H1 (cell line): Measurements from ENCODE around the gene FZD4. TPM values are rescaled to one million over a fixed set of nuclear protein-coding genes. Genes with fewer than 3 reads are reported as not detected.

Source experiments
- CTCF ChIA-PET: fragments of 300-600 bp; sonication (Branson Sonifier 250); formaldehyde crosslinking; loops from one replicate; lab custom pipeline; 2021; ENCODE audit not compliant: partially characterized antibody; lab: Charles Lee
- POLR2A ChIA-PET: fragments of 300-600 bp; sonication (Branson Sonifier 250); formaldehyde crosslinking; loops from one replicate; lab custom pipeline; 2021; ENCODE audit warnings: inconsistent platforms; ENCODE audit not compliant: partially characterized antibody; lab: Charles Lee
- DNase-seq, 2 experiments: peaks; one replicate each; pipeline versions ENCODE4 v3.0.0 to v3.0.0-alpha.2; 2010 to 2022; ENCODE audit warnings: low spot score in 2 of 2, low read depth in 1 of 2, mixed read lengths in 1 of 2
- FAIRE-seq: peaks from 2 replicates; lab custom pipeline; 2011; peaks lifted over from hg19 to GRCh38; lab: Jason Lieb, UNC
- H2AFZ ChIP-seq: 2 replicates; pipeline ENCODE4 v1.8.1; 2012; ENCODE audit warnings: low read length, inconsistent platforms
- H2AK5ac ChIP-seq: 2 replicates; pipeline ENCODE4 v1.6.1; 2013; ENCODE audit warnings: low read depth, low read length
- H2BK120ac ChIP-seq: replicated peaks from 2 replicates; pipeline ENCODE3; 2013; ENCODE audit warnings: low read depth, low read length, inconsistent platforms
- H2BK12ac ChIP-seq: 2 replicates; pipeline ENCODE4 v1.6.1; 2013; ENCODE audit warnings: low read depth, low read length
- H2BK15ac ChIP-seq: 2 replicates; pipeline ENCODE4 v1.6.1; 2013; ENCODE audit warnings: low read length
- H2BK20ac ChIP-seq: 2 replicates; pipeline ENCODE4 v1.6.1; 2013; ENCODE audit warnings: low read length
- H2BK5ac ChIP-seq: 2 replicates; pipeline ENCODE4 v1.6.1; 2013; ENCODE audit warnings: low read depth, low read length
- H3K14ac ChIP-seq: 2 replicates; pipeline ENCODE4 v1.6.1; 2013; ENCODE audit warnings: inconsistent platforms; ENCODE audit not compliant: insufficient read length
- H3K18ac ChIP-seq: 2 replicates; pipeline ENCODE4 v1.6.1; 2013; ENCODE audit warnings: low read length; ENCODE audit errors: extremely low read depth
- H3K23ac ChIP-seq: 2 replicates; pipeline ENCODE4 v1.6.1; 2013; ENCODE audit warnings: inconsistent platforms; ENCODE audit not compliant: insufficient read length
- H3K23me2 ChIP-seq: 2 replicates; pipeline ENCODE4 v1.6.1; 2013; ENCODE audit warnings: low read depth, low read length
- H3K27ac ChIP-seq: 2 replicates; pipeline ENCODE4 v1.6.1; 2011; ENCODE audit warnings: low read depth, low read length, inconsistent platforms
- H3K27me3 ChIP-seq, 4 experiments: replicated peaks in 1 of 4; 1 replicate in 1 of 4; 2 replicates in 3 of 4; pipeline versions ENCODE4 v1.6.1 to v1.8.1; 2011 to 2013; ENCODE audit warnings: low read length in 3 of 4, mild to moderate bottlenecking in 3 of 4, inconsistent platforms in 2 of 4, mixed read lengths in 2 of 4, moderate library complexity in 1 of 4; ENCODE audit not compliant: control insufficient read depth in 3 of 4, insufficient read depth in 3 of 4; ENCODE audit errors: extremely low read depth in 1 of 4
- H3K36me3 ChIP-seq, 4 experiments: 2 replicates each; pipeline versions ENCODE4 v1.6.1 to v1.8.1; 2011 to 2013; ENCODE audit warnings: mild to moderate bottlenecking in 4 of 4, low read length in 3 of 4, moderate library complexity in 2 of 4, control low read depth in 1 of 4, inconsistent platforms in 1 of 4; ENCODE audit not compliant: insufficient read depth in 4 of 4, control insufficient read depth in 2 of 4
- H3K4ac ChIP-seq: replicated peaks from 2 replicates; pipeline ENCODE3; 2013; ENCODE audit warnings: low read length, low read depth, mixed read lengths, inconsistent platforms; ENCODE audit not compliant: insufficient read length
- H3K4me1 ChIP-seq, 4 experiments: replicated peaks in 1 of 4; 1 replicate in 1 of 4; 2 replicates in 3 of 4; pipeline versions ENCODE4 v1.6.1 to v1.8.1; 2011 to 2013; ENCODE audit warnings: low read length in 3 of 4, inconsistent platforms in 2 of 4, mixed read lengths in 1 of 4; ENCODE audit not compliant: insufficient read depth in 4 of 4, control insufficient read depth in 3 of 4
- H3K4me2 ChIP-seq, 2 experiments: 2 replicates each; pipeline versions ENCODE4 v1.6.1 to v1.8.1; 2011 to 2013; ENCODE audit warnings: low read depth in 2 of 2, low read length in 2 of 2, control low read depth in 1 of 2, inconsistent platforms in 1 of 2, mild to moderate bottlenecking in 1 of 2; ENCODE audit not compliant: insufficient read depth in 1 of 2
- H3K4me3 ChIP-seq, 4 experiments: fragments of 200-600, 300-600 bp in 1 of 4; sonication (generic), shearing (Covaris generic), sonication (Bioruptor Twin) in 1 of 4; 2 replicates each; pipeline versions ENCODE4 v1.5.1 to v1.8.1; 2011 to 2016; ENCODE audit warnings: low read length in 4 of 4, low read depth in 3 of 4, control low read depth in 2 of 4, inconsistent platforms in 2 of 4, mild to moderate bottlenecking in 2 of 4, mixed read lengths in 1 of 4, moderate library complexity in 1 of 4; ENCODE audit not compliant: insufficient read depth in 2 of 4; ENCODE audit errors: extremely low read depth in 1 of 4
- H3K56ac ChIP-seq: replicated peaks from 2 replicates; pipeline ENCODE3; 2013; ENCODE audit warnings: low read depth, mild to moderate bottlenecking, mixed read lengths, low read length, inconsistent platforms; ENCODE audit not compliant: insufficient read length
- H3K79me1 ChIP-seq: 2 replicates; pipeline ENCODE4 v1.6.1; 2013; ENCODE audit warnings: low read depth, low read length, control low read depth
- H3K79me2 ChIP-seq, 2 experiments: 2 replicates each; pipeline versions ENCODE4 v1.6.1 to v1.8.1; 2012 to 2013; ENCODE audit warnings: low read length in 2 of 2, mild to moderate bottlenecking in 2 of 2, inconsistent platforms in 1 of 2; ENCODE audit not compliant: insufficient read depth in 2 of 2, control insufficient read depth in 1 of 2
- H3K9ac ChIP-seq, 4 experiments: replicated peaks in 1 of 4; 1 replicate in 1 of 4; 2 replicates in 3 of 4; pipeline versions ENCODE4 v1.6.1 to v1.8.1; 2011 to 2013; ENCODE audit warnings: low read depth in 3 of 4, low read length in 3 of 4, control low read depth in 2 of 4, mild to moderate bottlenecking in 2 of 4, moderate library complexity in 2 of 4, inconsistent platforms in 1 of 4; ENCODE audit errors: extremely low read depth in 1 of 4
- H3K9me3 ChIP-seq, 2 experiments: 2 replicates each; pipeline versions ENCODE4 v1.6.1 to v1.8.1; 2012 to 2013; ENCODE audit warnings: mild to moderate bottlenecking in 2 of 2, moderate library complexity in 2 of 2, control low read depth in 1 of 2, inconsistent platforms in 1 of 2, low read depth in 1 of 2, low read length in 1 of 2, mixed read lengths in 1 of 2; ENCODE audit not compliant: insufficient read depth in 2 of 2
- H4K20me1 ChIP-seq, 2 experiments: replicated peaks in 1 of 2; 2 replicates each; pipeline versions ENCODE3 to v1.8.1; 2011 to 2013; ENCODE audit warnings: inconsistent platforms in 2 of 2, low read length in 2 of 2, mild to moderate bottlenecking in 1 of 2; ENCODE audit not compliant: insufficient read depth in 2 of 2, control insufficient read depth in 1 of 2
- H4K5ac ChIP-seq: 2 replicates; pipeline ENCODE4 v1.6.1; 2013; ENCODE audit warnings: low read length, low read depth, mixed read lengths, inconsistent platforms; ENCODE audit not compliant: insufficient read length
- H4K8ac ChIP-seq: 2 replicates; pipeline ENCODE4 v1.8.0; 2013; ENCODE audit warnings: mild to moderate bottlenecking, moderate library complexity, low read length, inconsistent platforms; ENCODE audit not compliant: insufficient read depth; ENCODE audit errors: extremely low read depth
- H4K91ac ChIP-seq: replicated peaks from 2 replicates; pipeline ENCODE3; 2013; ENCODE audit warnings: low read length, mixed read lengths, inconsistent platforms; ENCODE audit not compliant: insufficient read length
- NANOG ChIP-seq: IDR thresholded peaks from 2 replicates; pipeline ENCODE4 v1.6.1; 2011; ENCODE audit warnings: low read length, low read depth, mild to moderate bottlenecking, inconsistent platforms; ENCODE audit not compliant: insufficient read depth, poor library complexity, severe bottlenecking
- NRF1 ChIP-seq: IDR thresholded peaks from 2 replicates; pipeline ENCODE4 v1.6.1; 2011; ENCODE audit warnings: mild to moderate bottlenecking, low read depth, low read length, improper control_type of control experiment
- RFX5 ChIP-seq: IDR thresholded peaks from 2 replicates; pipeline ENCODE4 v1.6.1; 2011; ENCODE audit warnings: low read depth, low read length, improper control_type of control experiment, borderline replicate concordance
- WGBS, 2 experiments: shearing (Covaris generic) in 1 of 2; methylation state at CpG; one replicate each; pipeline versions ENCODE4 v1.1.6 to v1.1.7; 2013 to 2015; ENCODE audit warnings: low lambda C conversion rate in 2 of 2, mixed read lengths in 2 of 2, inconsistent platforms in 1 of 2, low coverage in 1 of 2, missing lambda C conversion rate in 1 of 2; ENCODE audit not compliant: insufficient replicate concordance in 2 of 2, insufficient coverage in 1 of 2, insufficient read length in 1 of 2; ENCODE audit errors: extremely low coverage in 1 of 2, missing lambda C conversion rate in 1 of 2; 5-methylcytosine and 5-hydroxymethylcytosine counted together
- polyA plus RNA-seq, 7 experiments: library from polyadenylated mRNA; depleted of rRNA in 3 of 7; stranded (reverse) in 5 of 7; unstranded in 2 of 7; fragments of >200 nt in 5 of 7; fragments of 200-250 nt in 2 of 7; gene quantifications; 1 replicate in 5 of 7; 2 replicates in 1 of 7; 4 replicates in 1 of 7; pipeline versions ENCODE4 v1.2.1 to v1.2.3, GENCODE V29; 2011 to 2013; ENCODE audit warnings: missing spikeins in 2 of 7, mixed read lengths in 2 of 7
- total RNA-seq: library from RNA; stranded (reverse); fragmentation: NEBNext Ultra II Directional; extraction: Animal tissue kit (Norgen Biotek cat#: 25700); gene quantifications from 2 replicates; pipeline ENCODE4 v1.2.1, GENCODE V29; 2021
- TF ChIP-seq, protein P1 (sequence below): IDR thresholded peaks from 2 replicates; pipeline ENCODE4 v1.6.1; 2012; ENCODE audit warnings: inconsistent platforms

FZD4 gene
- total and polyA plus RNA-seq, 2 of the 8 experiments (the other 6 are each of a cell fraction or from before 2014, with no cell fraction given): 3.1 to 7.1 TPM

DNA sequence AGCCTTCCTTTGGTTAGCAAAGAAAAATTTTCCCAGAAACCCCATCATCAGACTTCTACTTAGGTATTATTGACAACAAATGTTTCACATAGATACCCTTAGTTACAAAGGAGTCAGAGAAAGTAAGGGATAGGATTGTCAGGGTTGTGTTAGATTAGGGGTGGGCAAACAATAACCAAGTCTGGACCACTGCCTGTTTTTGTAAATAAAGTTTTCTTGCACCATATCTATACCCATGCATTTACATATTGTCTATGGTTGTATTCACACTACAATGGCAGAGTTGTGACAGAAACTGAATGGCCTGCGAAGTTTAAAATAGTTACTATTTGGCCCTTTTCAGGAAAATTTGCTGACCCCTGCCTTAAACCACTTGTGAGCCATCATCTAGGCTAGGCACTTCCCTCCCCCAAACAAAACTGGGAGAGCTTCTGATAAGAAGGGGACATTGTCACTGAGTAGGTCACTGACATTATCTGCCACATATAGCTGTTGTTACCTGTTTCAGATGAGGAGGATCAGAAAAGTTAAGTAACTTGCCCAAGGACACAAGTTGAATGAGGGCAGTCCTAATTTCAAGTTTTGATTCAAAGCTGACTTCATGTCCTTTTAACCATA lies 41.9 kb upstream of the FZD4 start:
- WGBS, 2 experiments: 95% methylated on average over 1 of the region's 1 CpG; no CpG with 5 or more reads in 1 of the 2 experiments
- CTCF ChIA-PET: interaction anchor here (0.6 to 2.0 kb wide), 6 partner anchors 14 to 299 kb away, joined by 3 to 6 read pairs (median 4); no protein-coding TSS in a partner anchor
- POLR2A ChIA-PET: interaction anchor here (0.6 kb wide), 1 partner anchor 133 kb away, joined by 5 read pairs; no protein-coding TSS in a partner anchor

More for the DNA sequence above, 41.9 kb upstream of the FZD4 start:
- Histone ChIP-seq H2BK15ac (no peak overlapping the region), H3K9ac (no peak overlapping the region), H3K27me3 (no peaks in the 10 kb centered on the region), H3K4me2 (no peak overlapping the region), H2BK5ac (no peak overlapping the region), H3K23ac (no peak overlapping the region), H3K14ac (no peak overlapping the region), H3K9me3 (no peaks in the 10 kb centered on the region), H2BK12ac (no peak overlapping the region), H2BK120ac (no peak overlapping the region), H3K4ac (no peak overlapping the region), H4K91ac (no peak overlapping the region), H3K56ac (no peak overlapping the region), H4K8ac (no peak overlapping the region), H3K4me3 (no peak overlapping the region), H3K79me1 (no peaks in the 10 kb centered on the region), H3K79me2 (no peaks in the 10 kb centered on the region), H3K36me3 (no peaks in the 10 kb centered on the region), H3K4me1 (no peaks in the 10 kb centered on the region)
- DNase-seq: no peak
- no peak for FAIRE-seq
- TF ChIP-seq NANOG (no peak), RFX5 (no peak), NRF1 (no peak)
- TF ChIP-seq, protein P1, sequence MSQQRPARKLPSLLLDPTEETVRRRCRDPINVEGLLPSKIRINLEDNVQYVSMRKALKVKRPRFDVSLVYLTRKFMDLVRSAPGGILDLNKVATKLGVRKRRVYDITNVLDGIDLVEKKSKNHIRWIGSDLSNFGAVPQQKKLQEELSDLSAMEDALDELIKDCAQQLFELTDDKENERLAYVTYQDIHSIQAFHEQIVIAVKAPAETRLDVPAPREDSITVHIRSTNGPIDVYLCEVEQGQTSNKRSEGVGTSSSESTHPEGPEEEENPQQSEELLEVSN: no peak
- TF ChIP-seq, all 59 proteins: peak for 0
- no peak overlapping the region for H2BK20ac ChIP-seq
- H2AK5ac ChIP-seq: no peak overlapping the region
- H3K27ac ChIP-seq: no peak overlapping the region
- H2AFZ ChIP-seq: no peak overlapping the region
- H4K5ac ChIP-seq: no peak overlapping the region
- no peak overlapping the region for H3K18ac ChIP-seq
- H4K20me1 ChIP-seq: no peaks in the 10 kb centered on the region
- no peaks in the 10 kb centered on the region for H3K23me2 ChIP-seq
